Heart left ventricle (tissue), 16 donors: ENCODE results near the gene SELENOK. TPM values are rescaled to one million over a fixed set of nuclear protein-coding genes. Genes with fewer than 3 reads are reported as not detected.

Experiments used
- ATAC-seq, 4 donors: fragments of 200-7000 bp; cut with Tn5 transposase; one replicate each; pipeline ENCODE4 v1.9.1; 2020 to 2022; ENCODE audit warnings: moderate library complexity in 4 of 4, mild to moderate bottlenecking in 3 of 4, moderate number of reproducible peaks in 1 of 4
- DNase-seq, 5 donors: peaks; one replicate each; pipeline ENCODE4 v3.0.0-alpha.2; 2020
- H3K27ac ChIP-seq, 12 donors: fragments of 200-600 bp; sonication (generic) in 4 of 12; one replicate each; pipeline versions ENCODE4 v1.5.0 to v1.8.0; 2016 to 2022; ENCODE audit warnings: mild to moderate bottlenecking in 2 of 12
- H3K27me3 ChIP-seq, 9 donors: fragments of 200-600 bp; sonication (generic) in 2 of 9; one replicate each; pipeline versions ENCODE4 v1.5.1 to v1.8.0; 2016 to 2022; ENCODE audit warnings: mild to moderate bottlenecking in 3 of 9
- H3K36me3 ChIP-seq, 9 donors: fragments of 200-600 bp; sonication (generic) in 2 of 9; one replicate each; pipeline versions ENCODE4 v1.5.0 to v1.8.0; 2018 to 2022; ENCODE audit warnings: mild to moderate bottlenecking in 2 of 9
- H3K4me1 ChIP-seq, 12 donors: fragments of 200-600 bp; sonication (generic) in 4 of 12; one replicate each; pipeline versions ENCODE4 v1.5.0 to v1.8.0; 2016 to 2022; ENCODE audit warnings: mild to moderate bottlenecking in 3 of 12
- H3K4me3 ChIP-seq, 12 donors: fragments of 200-600 bp; sonication (generic) in 4 of 12; one replicate each; pipeline versions ENCODE4 v1.5.0 to v1.8.0; 2017 to 2022; ENCODE audit warnings: mild to moderate bottlenecking in 9 of 12, moderate library complexity in 4 of 12
- H3K9me3 ChIP-seq, 12 donors: fragments of 200-600 bp; sonication (generic) in 4 of 12; one replicate each; pipeline versions ENCODE4 v1.5.0 to v1.8.0; 2016 to 2022; ENCODE audit warnings: mild to moderate bottlenecking in 1 of 12
- POLR2A ChIP-seq, 2 donors: fragments of 450-650 bp; IDR thresholded peaks; one replicate each; pipeline ENCODE4 v1.6.1; 2017; ENCODE audit warnings: antibody characterized with exemption in 2 of 2, mild to moderate bottlenecking in 2 of 2, moderate library complexity in 2 of 2
- WGBS, 4 donors: extraction: QIAGEN DNeasy Blood & Tissue Kit in 2 of 4; methylation state at CpG; one replicate each; pipeline versions ENCODE4 v1.1.5 to v1.1.7; 2013 to 2018; 5-methylcytosine and 5-hydroxymethylcytosine counted together
- intact Hi-C, 10 donors: fragments of 100-400 bp; cut with DNase I; formaldehyde crosslinking; loops; one replicate each; pipeline versions ENCODE4 v1.11.1 to v1.14.2; 2022
- polyA plus RNA-seq, 2 donors: library from polyadenylated mRNA; stranded (reverse); fragments of 200-250 nt; gene quantifications; one replicate each; pipeline ENCODE4 v1.2.3, GENCODE V29; 2013
- total RNA-seq, 9 donors: library from RNA; depleted of rRNA in 2 of 9; stranded (reverse); fragments of >200 nt in 2 of 9; fragmentation: NEBNext Ultra II Directional in 3 of 9; extraction: Animal tissue kit (Norgen Biotek cat#: 25700) in 3 of 9; gene quantifications; one replicate each; pipeline versions ENCODE4 v1.1.0 to v1.2.4, GENCODE V29; 2016 to 2023
- TF ChIP-seq, protein P1 (sequence below), 12 donors: fragments of 200-600 bp; sonication (generic) in 4 of 12; IDR thresholded peaks; one replicate each; pipeline versions ENCODE4 v1.5.0 to v1.8.0; 2018 to 2022; ENCODE audit warnings: antibody characterized with exemption in 12 of 12, mild to moderate bottlenecking in 5 of 12
- donor health status: ischemic (EF 13 %, LVEDD 7.1; RV severe dilation, severe dysfunction).
- donor health status: healthy with polysubstance abuse.
- donor health status: DM: no; HTN: yes; CAD: no.
- donor health status: DM: no; HTN: no; CAD: no.
- donor health status: ischemic (EF 25% LVEDD 6.9; RV normal size, moderate dysfunction).
- donor health status: ischemic (EF 25% LVEDD 5.7; RV mildly dilated, moderate dysfunction).
- donor health status: healthy.
- donor health status: DM: yes; HTN: yes; CAD: no.
- donor health status: ischemic (EF 35%, LVEDD 5.7; RV mildly dilated, moderate dysfunction).
- donor health status: nonischemic (EF 11% LVEDD 7.7; RV severe dilation, severe dysfunction).
- donor health status: DM: yes; HTN: yes; CAD: no.
- donor health status: PGD.
- donor health status: ischemic (EF 29% LVEDD 5.4; RV normal size, mild dysfunction).
- donor health status: nonischemic (EF 23%, LVEDD 6.1; RV moderate dilation, normal function).

The SELENOK gene
- total and polyA plus RNA-seq, 11 donors = 65.7 to 242 (median 100) TPM

DNA sequence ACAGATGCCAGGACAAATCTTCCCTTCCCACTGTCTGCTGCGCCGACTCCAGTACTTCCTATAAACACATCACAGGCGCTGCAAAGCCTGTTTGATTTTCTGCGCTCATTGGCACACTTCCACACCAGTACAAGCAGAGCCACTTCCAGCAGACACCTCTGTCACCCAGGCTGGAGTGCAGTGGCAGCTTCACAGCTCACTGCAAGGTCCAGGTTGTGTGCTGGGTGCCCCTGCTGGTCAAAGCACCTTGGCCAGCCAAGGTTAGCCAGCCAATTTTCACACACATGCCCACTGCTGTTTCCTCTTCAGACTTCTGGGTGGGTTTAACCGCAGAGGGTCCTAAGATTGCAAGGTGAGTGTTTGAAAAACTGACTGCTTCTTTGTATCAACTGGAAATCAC is 50.4 kb downstream of the SELENOK start:
- no peaks in the 10 kb centered on the region for H3K9me3 ChIP-seq
- TF ChIP-seq, protein P1, sequence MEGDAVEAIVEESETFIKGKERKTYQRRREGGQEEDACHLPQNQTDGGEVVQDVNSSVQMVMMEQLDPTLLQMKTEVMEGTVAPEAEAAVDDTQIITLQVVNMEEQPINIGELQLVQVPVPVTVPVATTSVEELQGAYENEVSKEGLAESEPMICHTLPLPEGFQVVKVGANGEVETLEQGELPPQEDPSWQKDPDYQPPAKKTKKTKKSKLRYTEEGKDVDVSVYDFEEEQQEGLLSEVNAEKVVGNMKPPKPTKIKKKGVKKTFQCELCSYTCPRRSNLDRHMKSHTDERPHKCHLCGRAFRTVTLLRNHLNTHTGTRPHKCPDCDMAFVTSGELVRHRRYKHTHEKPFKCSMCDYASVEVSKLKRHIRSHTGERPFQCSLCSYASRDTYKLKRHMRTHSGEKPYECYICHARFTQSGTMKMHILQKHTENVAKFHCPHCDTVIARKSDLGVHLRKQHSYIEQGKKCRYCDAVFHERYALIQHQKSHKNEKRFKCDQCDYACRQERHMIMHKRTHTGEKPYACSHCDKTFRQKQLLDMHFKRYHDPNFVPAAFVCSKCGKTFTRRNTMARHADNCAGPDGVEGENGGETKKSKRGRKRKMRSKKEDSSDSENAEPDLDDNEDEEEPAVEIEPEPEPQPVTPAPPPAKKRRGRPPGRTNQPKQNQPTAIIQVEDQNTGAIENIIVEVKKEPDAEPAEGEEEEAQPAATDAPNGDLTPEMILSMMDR (IDR thresholded peaks at IDR 0.05) = no peak
- no peak for TF ChIP-seq POLR2A (IDR thresholded peaks at IDR 0.05)
- DNase-seq = no peak
- ATAC-seq = no peak
- no peak overlapping the region for H3K27ac ChIP-seq
- intact Hi-C loops = no loop called here
- H3K4me1 ChIP-seq = peaks cover 0 to 12% (median under 1%) of the 10 kb centered on the region in 12 donors
- WGBS, 4 donors = 82 to 97% (median 88%) methylated on average over 5 of the region's 5 CpGs
- peaks cover 0 to 17% (median under 1%) of the 10 kb centered on the region in 9 donors for H3K27me3 ChIP-seq
- no peak overlapping the region for H3K4me3 ChIP-seq
- no peaks in the 10 kb centered on the region for H3K36me3 ChIP-seq

DNA sequence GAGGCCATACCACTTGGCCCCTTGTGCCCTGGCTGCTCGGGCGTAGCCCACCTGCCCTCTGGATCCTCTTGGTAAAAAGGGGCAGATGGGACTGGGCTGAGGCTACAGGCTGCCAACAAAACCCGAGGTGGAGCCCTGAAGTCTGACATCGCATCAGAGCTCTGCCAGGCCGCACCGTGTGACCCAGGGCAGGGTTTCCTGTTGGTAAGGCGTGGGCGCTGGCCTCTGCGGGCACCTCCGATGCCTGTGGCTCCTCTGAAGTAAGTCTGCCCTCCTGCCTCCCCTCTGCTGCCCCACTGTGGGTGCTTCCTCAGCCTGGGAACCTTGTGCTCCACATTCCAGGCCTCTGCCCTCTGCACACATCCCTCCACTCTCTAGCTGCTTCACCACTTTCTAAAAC is 54.3 kb downstream of the SELENOK start:
- Histone ChIP-seq H3K9me3 (no peaks in the 10 kb centered on the region), H3K27me3 (no peaks in the 10 kb centered on the region), H3K4me1 (no peaks in the 10 kb centered on the region), H3K36me3 (no peaks in the 10 kb centered on the region), H3K27ac (no peak overlapping the region), H3K4me3 (no peak overlapping the region)
- intact Hi-C loops = no loop called here
- DNase-seq = no peak
- no peak for ATAC-seq
- WGBS, 4 donors = 82 to 95% (median 84%) methylated on average over 4 to 10 of the region's 10 CpGs
- no peak for TF ChIP-seq POLR2A (IDR thresholded peaks at IDR 0.05)

DNA sequence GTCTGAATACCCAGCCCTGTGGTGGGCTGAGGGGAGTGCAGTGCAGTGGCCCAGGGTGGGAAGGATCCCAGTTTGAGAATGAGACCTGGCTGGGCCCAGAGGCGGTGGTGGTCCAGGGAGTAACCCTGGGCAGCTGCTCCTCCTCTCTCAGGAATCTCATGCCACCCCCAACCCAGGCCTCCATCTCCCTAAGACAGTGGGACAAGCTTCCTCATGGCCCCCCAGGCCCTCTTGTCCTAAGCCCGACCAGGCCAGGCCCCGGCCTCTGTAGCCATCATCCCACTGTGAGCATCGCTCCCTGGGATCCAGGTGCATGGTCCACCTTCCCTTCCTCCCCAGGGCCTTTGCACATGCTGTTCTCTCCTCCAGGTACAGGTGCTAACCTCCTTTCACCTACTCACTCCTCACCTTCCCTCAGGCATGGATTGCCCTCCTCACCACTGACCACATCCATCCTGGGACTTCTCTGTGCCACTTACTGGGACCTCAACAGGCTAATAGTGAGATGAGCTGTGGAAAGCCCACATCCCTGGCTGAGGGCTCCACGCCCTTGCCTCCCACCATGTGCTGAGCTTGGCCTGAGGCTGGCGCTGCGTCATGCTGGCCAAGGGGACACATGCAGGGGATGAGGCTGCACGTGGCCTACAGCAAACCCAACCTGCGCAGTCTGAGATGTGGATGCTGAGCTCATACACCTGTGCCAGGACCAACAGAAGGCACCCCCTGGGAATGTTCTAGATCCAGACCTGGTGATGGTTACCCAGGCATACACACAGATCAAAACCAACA is 55.4 kb downstream of the SELENOK start:
- Histone ChIP-seq H3K4me1 (no peaks in the 10 kb centered on the region), H3K9me3 (no peaks in the 10 kb centered on the region), H3K27me3 (no peaks in the 10 kb centered on the region), H3K36me3 (no peaks in the 10 kb centered on the region), H3K4me3 (no peak overlapping the region), H3K27ac (no peak overlapping the region)
- 91 to 96% (median 95%) methylated on average over 8 to 9 of the region's 9 CpGs for WGBS, 4 donors
- ATAC-seq (no peak), DNase-seq (no peak)
- intact Hi-C loops = no loop called here
- TF ChIP-seq POLR2A (IDR thresholded peaks at IDR 0.05) = no peak

DNA sequence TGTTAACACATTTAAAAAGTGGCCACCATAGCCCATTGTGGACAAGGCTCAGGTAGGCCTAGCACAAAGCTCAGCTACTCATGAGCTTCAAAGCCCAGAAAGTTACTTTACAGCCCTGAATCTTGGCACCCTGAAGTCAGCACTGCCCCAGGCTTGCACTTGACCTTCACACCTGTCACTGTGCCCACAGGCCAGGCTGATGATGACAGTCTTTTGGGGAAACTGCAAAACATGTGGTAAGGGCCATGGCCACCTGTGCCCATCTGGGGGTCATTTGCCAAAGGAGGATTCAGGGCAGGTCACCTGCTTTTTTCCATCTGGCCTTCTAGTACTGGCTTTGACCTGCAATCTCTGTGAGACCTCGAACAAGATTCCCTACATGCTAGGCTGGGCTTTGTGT is 56.4 kb downstream of the SELENOK start:
- Histone ChIP-seq H3K27me3 (no peaks in the 10 kb centered on the region), H3K27ac (no peak overlapping the region), H3K4me3 (no peak overlapping the region), H3K9me3 (no peaks in the 10 kb centered on the region), H3K36me3 (no peaks in the 10 kb centered on the region), H3K4me1 (no peaks in the 10 kb centered on the region)
- no peak for ATAC-seq
- intact Hi-C loops = no loop called here
- no peak for DNase-seq
- 64 to 92% (median 83%) methylated on average over 1 of the region's 1 CpG for WGBS, 4 donors
- no peak for TF ChIP-seq POLR2A (IDR thresholded peaks at IDR 0.05)
- TF ChIP-seq, protein P1 (IDR thresholded peaks at IDR 0.05) = no peak

DNA sequence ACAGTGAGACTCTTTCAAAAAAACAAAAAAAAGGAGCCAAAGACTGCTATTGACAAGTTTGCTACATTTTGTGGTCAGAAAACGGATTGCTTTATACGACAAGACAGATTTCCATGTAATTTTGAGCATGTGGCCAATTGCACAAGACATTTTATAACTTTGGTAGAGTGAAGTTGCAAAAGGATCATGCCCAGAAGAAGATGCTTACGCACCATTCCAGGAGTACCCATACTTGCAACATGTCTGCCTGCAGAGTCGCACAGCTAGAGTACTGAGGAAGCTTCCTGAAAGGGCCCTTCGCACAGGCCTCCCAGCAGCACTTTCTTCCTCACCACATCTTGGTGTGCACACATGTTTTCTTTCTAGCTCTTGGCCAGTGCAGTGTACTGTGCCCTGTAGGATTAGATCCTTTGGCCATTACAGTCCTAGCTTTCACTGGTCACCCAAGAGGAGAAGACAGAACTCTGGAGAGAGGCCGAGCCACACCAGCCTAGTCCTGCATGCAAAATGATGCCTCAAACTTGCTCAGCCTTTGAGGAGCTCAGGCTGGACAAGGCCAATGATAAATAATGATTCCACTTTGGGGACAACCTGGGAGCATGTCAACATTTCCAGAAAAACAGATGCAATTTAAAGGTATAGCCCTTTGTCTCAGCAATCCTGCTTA is 57.1 kb downstream of the SELENOK start:
- ATAC-seq = no peak
- Histone ChIP-seq H3K9me3 (no peaks in the 10 kb centered on the region), H3K36me3 (no peaks in the 10 kb centered on the region), H3K27me3 (no peaks in the 10 kb centered on the region), H3K4me1 (no peaks in the 10 kb centered on the region), H3K4me3 (no peak overlapping the region), H3K27ac (no peak overlapping the region)
- WGBS, 4 donors = 86 to 93% (median 89%) methylated on average over 6 of the region's 6 CpGs
- DNase-seq = no peak
- TF ChIP-seq, protein P1 (IDR thresholded peaks at IDR 0.05) = no peak
- TF ChIP-seq POLR2A (IDR thresholded peaks at IDR 0.05) = no peak
- intact Hi-C loops = no loop called here
